ENCODE data around the gene GGA1. TPM values are rescaled to one million over a fixed set of nuclear protein-coding genes. Genes with fewer than 3 reads are reported as not detected.
"Not testable (repeated sequence)": the region's sequence is repeated elsewhere in the genome, so short reads cannot be mapped to it uniquely, and the experiment has no call there.

GGA1 gene
- total RNA-seq, 1 donor from 2014 or later = 78.9 TPM

- H3K36me3 Mint-ChIP-seq (ENCODE audit: low read depth) = peaks cover 12% of the 10 kb centered on the region
- H3K27me3 Mint-ChIP-seq (ENCODE audit: insufficient read depth) = no peaks in the 10 kb centered on the region
- peak within 1 kb of the TSS; percentile 97 for H3K4me3 Mint-ChIP-seq
- intact Hi-C loops (cut with micrococcal nuclease) = loop anchor here (1.0 to 2.0 kb wide), 4 partner anchors 16 to 38 kb away; partner anchors contain the start of genes GGA1 and PDXP
- H3K4me1 Mint-ChIP-seq (ENCODE audit: low read depth) = peaks cover 64% of the 10 kb centered on the region
- peak within 1 kb of the TSS; percentile 100 for H3K27ac Mint-ChIP-seq
- H3K9me3 Mint-ChIP-seq = no peaks in the 10 kb centered on the region
- peak; percentile 64 for DNase-seq (ENCODE audit: low spot score)
Observed at GRCh38 chr22:37639070-37639760, 30.6 kb downstream of the GGA1 start, which contains the start of gene SH3BP1. Gene SH3BP1 (plus strand): TSS chr22:37639669. CDS start chr22:37639788, 119 bp downstream.

GRCh38 chr22:37639771-37640590 is 31.3 kb downstream of the GGA1 start:
- H3K27ac Mint-ChIP-seq = peak overlapping the region; percentile 100
- no peak for DNase-seq (ENCODE audit: low spot score)
- H3K4me1 Mint-ChIP-seq (ENCODE audit: low read depth) = peaks cover 56% of the 10 kb centered on the region
- intact Hi-C loops (cut with micrococcal nuclease) = loop anchor here (1.0 to 2.0 kb wide), 4 partner anchors 17 to 37 kb away; partner anchors contain the start of genes GGA1 and PDXP
- H3K9me3 Mint-ChIP-seq = no peaks in the 10 kb centered on the region
- H3K36me3 Mint-ChIP-seq (ENCODE audit: low read depth) = peaks cover 18% of the 10 kb centered on the region
- peak overlapping the region; percentile 97 for H3K4me3 Mint-ChIP-seq
- no peaks in the 10 kb centered on the region for H3K27me3 Mint-ChIP-seq (ENCODE audit: insufficient read depth)

DNA sequence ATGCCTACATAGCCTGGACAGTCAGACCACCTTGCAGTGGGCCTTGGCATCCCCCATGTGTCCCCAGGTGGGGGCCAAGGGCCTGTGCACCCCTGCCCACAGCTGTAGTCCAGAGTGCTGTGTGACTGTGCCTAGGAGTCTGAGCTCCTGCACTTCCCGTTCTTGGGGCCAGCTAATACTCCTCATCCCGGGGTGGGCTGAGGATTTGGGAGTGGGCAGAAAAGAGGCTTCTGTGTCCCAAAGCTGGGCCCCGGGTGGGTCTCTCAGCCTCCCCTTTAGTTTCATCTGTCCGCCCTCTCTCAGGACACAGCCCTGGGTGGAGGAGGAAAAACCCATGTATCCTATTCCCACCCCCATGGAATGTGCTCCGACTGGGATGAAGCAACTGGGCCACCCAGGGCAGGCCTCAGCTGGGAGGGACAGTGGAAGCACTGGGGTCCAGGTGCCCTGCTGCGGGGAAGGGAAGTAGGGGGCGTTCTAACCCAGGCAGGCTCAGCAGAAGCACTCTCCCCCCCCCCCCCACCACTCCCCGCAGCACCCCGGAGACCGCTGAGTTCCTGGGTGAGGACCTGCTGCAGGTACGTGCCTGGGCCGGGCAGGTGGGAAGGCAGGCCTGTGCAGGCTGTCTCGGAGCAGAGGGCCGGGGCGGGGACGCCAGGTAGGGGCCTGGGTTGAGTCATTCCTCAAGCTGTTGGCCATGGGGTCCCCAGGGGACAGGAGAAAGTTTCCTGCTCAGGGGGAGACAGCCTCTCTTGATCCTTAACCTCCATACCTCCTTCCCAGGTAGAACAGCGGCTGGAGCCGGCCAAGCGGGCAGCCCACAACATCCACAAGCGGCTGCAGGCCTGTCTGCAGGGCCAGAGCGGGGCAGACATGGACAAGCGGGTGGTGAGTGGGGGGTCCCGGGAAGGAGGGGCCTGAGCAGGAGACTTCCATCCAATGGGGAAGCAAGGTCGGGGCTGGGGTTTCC is 32.2 kb downstream of the GGA1 start:
- no peak for DNase-seq (ENCODE audit: low spot score)
- H3K9me3 Mint-ChIP-seq = no peaks in the 10 kb centered on the region
- H3K27me3 Mint-ChIP-seq (ENCODE audit: insufficient read depth) = no peaks in the 10 kb centered on the region
- H3K36me3 Mint-ChIP-seq (ENCODE audit: low read depth) = peaks cover 21% of the 10 kb centered on the region
- H3K4me1 Mint-ChIP-seq (ENCODE audit: low read depth) = peaks cover 50% of the 10 kb centered on the region
- peak overlapping the region; percentile 97 for H3K4me3 Mint-ChIP-seq
- intact Hi-C loops (cut with micrococcal nuclease) = no loop called here
- H3K27ac Mint-ChIP-seq = peak overlapping the region; percentile 100

DNA sequence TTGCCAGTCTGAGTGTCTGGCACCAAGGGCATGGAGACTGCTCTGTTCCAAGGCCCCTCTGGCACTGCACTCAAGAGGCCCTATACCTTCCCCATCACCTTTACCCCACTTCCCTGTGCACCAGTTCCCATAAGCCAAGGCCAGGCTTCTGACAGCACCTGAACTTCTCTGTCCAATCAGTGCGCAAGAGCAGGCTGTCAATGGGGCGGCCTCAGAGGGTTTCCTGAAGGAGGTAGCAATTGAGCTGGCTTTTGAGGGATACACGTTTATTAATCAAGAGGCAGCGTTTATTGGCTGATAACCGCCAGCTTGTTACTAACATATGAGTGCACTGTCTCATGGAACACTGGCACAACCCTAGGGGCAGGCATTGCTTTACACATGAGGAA is 32.9 kb downstream of the GGA1 start:
- Mint-ChIP-seq H3K4me3 (peak overlapping the region; percentile 58), H3K9me3 (no peaks in the 10 kb centered on the region), H3K27me3 (ENCODE audit: insufficient read depth) (no peaks in the 10 kb centered on the region), H3K27ac (no peak overlapping the region), H3K4me1 (ENCODE audit: low read depth) (peaks cover 43% of the 10 kb centered on the region), H3K36me3 (ENCODE audit: low read depth) (peaks cover 25% of the 10 kb centered on the region)
- no peak for DNase-seq (ENCODE audit: low spot score)
- intact Hi-C loops (cut with micrococcal nuclease) = no loop called here

- Mint-ChIP-seq H3K9me3 (no peaks in the 10 kb centered on the region), H3K27me3 (ENCODE audit: insufficient read depth) (no peaks in the 10 kb centered on the region), H3K4me1 (ENCODE audit: low read depth) (peaks cover 26% of the 10 kb centered on the region), H3K27ac (peak overlapping the region; percentile 52), H3K36me3 (ENCODE audit: low read depth) (peaks cover 31% of the 10 kb centered on the region), H3K4me3 (peak overlapping the region; percentile 59)
- intact Hi-C loops (cut with micrococcal nuclease) = loop anchor here (1.0 kb wide), 4 partner anchors 15 to 38 kb away; partner anchors contain the start of gene PDXP
- peak; percentile 74 for DNase-seq (ENCODE audit: low spot score)
Observed at GRCh38 chr22:37643225-37643847, 34.7 kb downstream of the GGA1 start.

DNA sequence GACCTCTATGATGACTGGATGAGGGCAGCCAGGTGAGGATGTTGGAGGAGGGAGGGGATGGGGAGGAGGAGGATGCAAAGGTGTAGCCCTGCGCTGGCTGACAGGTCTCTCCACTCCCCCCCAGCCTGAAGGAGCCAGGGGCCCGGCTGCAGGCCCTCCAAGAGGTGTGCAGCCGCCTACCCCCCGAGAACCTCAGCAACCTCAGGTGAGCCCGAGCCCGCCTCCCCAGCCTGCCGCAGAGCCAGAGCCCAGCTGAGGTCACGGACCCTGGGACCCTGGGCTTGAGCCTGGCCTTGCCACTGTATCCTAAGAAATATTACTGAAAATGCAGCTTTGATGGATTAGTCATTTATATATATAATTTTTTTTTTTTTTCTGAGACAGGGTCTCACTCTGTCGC is 38.7 kb downstream of the GGA1 start:
- Mint-ChIP-seq H3K27me3 (ENCODE audit: insufficient read depth) (no peaks in the 10 kb centered on the region), H3K27ac (no peak overlapping the region), H3K9me3 (no peaks in the 10 kb centered on the region), H3K36me3 (ENCODE audit: low read depth) (peaks cover 54% of the 10 kb centered on the region), H3K4me1 (ENCODE audit: low read depth) (peaks cover 14% of the 10 kb centered on the region), H3K4me3 (no peak overlapping the region)
- intact Hi-C loops (cut with micrococcal nuclease) = no loop called here
- no peak for DNase-seq (ENCODE audit: low spot score)

DNA sequence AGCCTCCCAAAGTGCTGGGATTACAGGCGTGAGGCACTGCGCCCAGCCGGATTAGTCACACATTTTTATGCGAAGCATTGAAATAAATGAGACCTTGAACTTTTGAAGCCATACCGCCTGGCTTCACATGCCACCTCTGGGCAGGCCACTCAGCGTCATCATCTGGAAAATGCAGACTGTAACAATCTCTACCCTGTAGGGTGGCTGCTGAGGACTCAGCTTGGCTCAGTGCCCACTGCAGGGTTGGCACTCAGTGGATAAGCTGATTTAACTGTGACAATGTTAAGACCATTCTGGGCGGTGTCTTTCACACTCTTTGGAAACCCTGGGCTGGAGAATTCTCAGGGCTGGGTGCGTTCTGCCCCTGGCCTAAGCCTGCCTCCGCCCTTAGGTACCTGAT is 39.3 kb downstream of the GGA1 start:
- intact Hi-C loops (cut with micrococcal nuclease) = no loop called here
- H3K27ac Mint-ChIP-seq = no peak overlapping the region
- no peak for DNase-seq (ENCODE audit: low spot score)

GRCh38 chr22:37650463-37651136 is 42.0 kb downstream of the GGA1 start:
- no peak for DNase-seq (ENCODE audit: low spot score)
- H3K36me3 Mint-ChIP-seq (ENCODE audit: low read depth) = peaks cover 47% of the 10 kb centered on the region
- no peaks in the 10 kb centered on the region for H3K9me3 Mint-ChIP-seq
- intact Hi-C loops (cut with micrococcal nuclease) = no loop called here
- no peak overlapping the region for H3K4me3 Mint-ChIP-seq
- H3K4me1 Mint-ChIP-seq (ENCODE audit: low read depth) = no peaks in the 10 kb centered on the region
- no peak overlapping the region for H3K27ac Mint-ChIP-seq
- no peaks in the 10 kb centered on the region for H3K27me3 Mint-ChIP-seq (ENCODE audit: insufficient read depth)

More for the DNA sequence above, 39.3 kb downstream of the GGA1 start:
- Mint-ChIP-seq H3K27me3 (ENCODE audit: insufficient read depth) (no peaks in the 10 kb centered on the region), H3K4me1 (ENCODE audit: low read depth) (peaks cover 9% of the 10 kb centered on the region), H3K9me3 (no peaks in the 10 kb centered on the region), H3K4me3 (no peak overlapping the region), H3K36me3 (ENCODE audit: low read depth) (peaks cover 53% of the 10 kb centered on the region)

- no peaks in the 10 kb centered on the region for H3K9me3 Mint-ChIP-seq
- no peaks in the 10 kb centered on the region for H3K27me3 Mint-ChIP-seq (ENCODE audit: insufficient read depth)
- peaks cover 17% of the 10 kb centered on the region for H3K4me1 Mint-ChIP-seq (ENCODE audit: low read depth)
- no peak overlapping the region for H3K4me3 Mint-ChIP-seq
- intact Hi-C loops (cut with micrococcal nuclease) = no loop called here
- H3K36me3 Mint-ChIP-seq (ENCODE audit: low read depth) = peaks cover 35% of the 10 kb centered on the region
- H3K27ac Mint-ChIP-seq = peak overlapping the region; percentile 18
- no peak for DNase-seq (ENCODE audit: low spot score)
Observed at GRCh38 chr22:37654563-37655251, 46.1 kb downstream of the GGA1 start.

DNA sequence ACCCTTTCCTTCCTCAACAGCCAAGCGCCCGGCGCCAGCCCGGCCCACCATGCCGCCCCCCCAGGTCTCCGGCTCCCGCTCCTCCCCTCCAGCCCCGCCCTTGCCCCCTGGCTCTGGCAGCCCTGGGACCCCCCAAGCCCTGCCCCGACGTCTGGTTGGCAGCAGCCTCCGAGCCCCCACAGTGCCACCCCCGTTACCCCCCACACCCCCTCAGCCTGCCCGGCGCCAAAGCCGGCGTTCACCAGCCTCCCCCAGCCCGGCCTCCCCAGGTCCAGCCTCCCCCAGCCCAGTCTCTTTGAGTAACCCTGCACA is 46.6 kb downstream of the GGA1 start:
- Mint-ChIP-seq H3K4me1 (ENCODE audit: low read depth) (peaks cover 22% of the 10 kb centered on the region), H3K36me3 (ENCODE audit: low read depth) (peaks cover 30% of the 10 kb centered on the region), H3K4me3 (no peak overlapping the region), H3K9me3 (no peaks in the 10 kb centered on the region), H3K27me3 (ENCODE audit: insufficient read depth) (no peaks in the 10 kb centered on the region), H3K27ac (no peak overlapping the region)
- intact Hi-C loops (cut with micrococcal nuclease) = no loop called here
- DNase-seq (ENCODE audit: low spot score) = no peak

GRCh38 chr22:37656583-37656982 is 47.9 kb downstream of the GGA1 start:
- peak overlapping the region; percentile 49 for H3K27ac Mint-ChIP-seq

More at GRCh38 chr22:37656583-37656982, 47.9 kb downstream of the GGA1 start:
- H3K9me3 Mint-ChIP-seq; DNase-seq (ENCODE audit: low spot score); H3K27me3 Mint-ChIP-seq (ENCODE audit: insufficient read depth); intact Hi-C loops (cut with micrococcal nuclease); H3K4me3 Mint-ChIP-seq: not testable (repeated sequence)
- H3K36me3 Mint-ChIP-seq (ENCODE audit: low read depth) = peaks cover 24% of the 10 kb centered on the region
- peaks cover 34% of the 10 kb centered on the region for H3K4me1 Mint-ChIP-seq (ENCODE audit: low read depth)
